ENCODE measurements around the gene ICA1. TPM values are rescaled to one million over a fixed set of nuclear protein-coding genes. Genes with fewer than 3 reads are reported as not detected.

Gene ICA1
- total and polyA plus RNA-seq, 8 donors = 19.1 to 458 (median 77.4) TPM

- Histone ChIP-seq H3K27me3 (no peaks in the 10 kb centered on the region), H3K4me1 (peaks cover 0 to 10% (median 5%) of the 10 kb centered on the region in 4 donors), H3K9me3 (no peaks in the 10 kb centered on the region), H3K36me3 (peaks cover 0 to 49% (median 27%) of the 10 kb centered on the region in 4 donors), H3K4me3 (no peak overlapping the region), H3K27ac (no peak overlapping the region)
- intact Hi-C loops (cut with DNase I; ENCODE audit: low total_unique reads) = no loop called here
- no peak for DNase-seq
- no peak for TF ChIP-seq EP300 (IDR thresholded peaks at IDR 0.05)
- TF ChIP-seq CTCF (IDR thresholded peaks at IDR 0.05) = no peak
- 84 to 90% (median 88%) methylated on average over 5 of the region's 5 CpGs for WGBS, 5 donors
These were observed 40.4 kb downstream of the ICA1 start for GRCh38 chr7:8221567-8221966.

- TF ChIP-seq POLR2AphosphoS5 (IDR thresholded peaks at IDR 0.05) (no peak), POLR2A (IDR thresholded peaks at IDR 0.05) (no peak), EP300 (IDR thresholded peaks at IDR 0.05) (no peak), CTCF (IDR thresholded peaks at IDR 0.05) (no peak)
- Histone ChIP-seq H3K27me3 (no peaks in the 10 kb centered on the region), H3K27ac (no peak overlapping the region), H3K4me3 (no peak overlapping the region), H3K4me1 (peaks cover 0 to 12% (median 6%) of the 10 kb centered on the region in 4 donors), H3K9me3 (no peaks in the 10 kb centered on the region), H3K36me3 (peaks cover 0 to 49% (median 27%) of the 10 kb centered on the region in 4 donors)
- WGBS, 5 donors = 87 to 94% (median 92%) methylated on average over 5 of the region's 5 CpGs
- intact Hi-C loops (cut with DNase I; ENCODE audit: low total_unique reads) = no loop called here
- DNase-seq = no peak
These were observed 40.9 kb downstream of the ICA1 start for GRCh38 chr7:8221101-8221495.

- DNase-seq = no peak
- Histone ChIP-seq H3K4me3 (no peak overlapping the region), H3K36me3 (peaks cover 0 to 49% (median 27%) of the 10 kb centered on the region in 4 donors), H3K4me1 (peaks cover 0 to 17% (median 8%) of the 10 kb centered on the region in 4 donors), H3K27me3 (no peaks in the 10 kb centered on the region), H3K9me3 (no peaks in the 10 kb centered on the region), H3K27ac (no peak overlapping the region)
- intact Hi-C loops (cut with DNase I; ENCODE audit: low total_unique reads) = no loop called here
- TF ChIP-seq CTCF (IDR thresholded peaks at IDR 0.05) (no peak), POLR2AphosphoS5 (IDR thresholded peaks at IDR 0.05) (no peak)
- WGBS, 5 donors = 80 to 93% (median 90%) methylated on average over 7 of the region's 7 CpGs
These were observed 41.4 kb downstream of the ICA1 start for GRCh38 chr7:8220376-8221100.

GRCh38 chr7:8217200-8218068 is 44.5 kb downstream of the ICA1 start:
- intact Hi-C loops (cut with DNase I; ENCODE audit: low total_unique reads) = no loop called here
- Histone ChIP-seq H3K27me3 (no peaks in the 10 kb centered on the region), H3K4me3 (no peak overlapping the region), H3K36me3 (peaks cover 0 to 46% (median 22%) of the 10 kb centered on the region in 4 donors), H3K9me3 (no peaks in the 10 kb centered on the region), H3K4me1 (peaks cover 0 to 46% (median 8%) of the 10 kb centered on the region in 4 donors), H3K27ac (no peak overlapping the region)
- WGBS, 5 donors = 53 to 55% (median 54%) methylated on average over 7 of the region's 7 CpGs
- DNase-seq = peak in 1 of 2 donors; percentile 87
- TF ChIP-seq POLR2AphosphoS5 (IDR thresholded peaks at IDR 0.05) = no peak
- no peak for TF ChIP-seq EP300 (IDR thresholded peaks at IDR 0.05)
- peak in 5 of 7 experiments; percentile 38 to 83 (median 75) for TF ChIP-seq CTCF (IDR thresholded peaks at IDR 0.05)
- TF ChIP-seq POLR2A (IDR thresholded peaks at IDR 0.05) = no peak

Data from stomach (tissue), 9 donors.